Measurements from ENCODE around the gene RALB.

- no peak for TF ChIP-seq EZH2 (IDR thresholded peaks at IDR 0.05)
- no peak for TF ChIP-seq POLR2AphosphoS5 (IDR thresholded peaks at IDR 0.05; ENCODE audit: borderline replicate concordance, low read depth, low read length)
- TF ChIP-seq FOXP2 (optimal IDR thresholded peaks at IDR 0.05; ENCODE audit: control extremely low read depth, extremely low read length, insufficient read depth), result no peak
These were observed 19.2 kb downstream of the RALB start for GRCh38 chr2:120271711-120272379.

All from SK-N-MC (cell line).